HG03025 (cell line): Measurements from ENCODE around the gene NUP50.

Experiments
- ATAC-seq: cut with Tn5 transposase; IDR thresholded peaks from one replicate; pipeline ENCODE4 v1.9.1; 2021; ENCODE audit warnings: mild to moderate bottlenecking, moderate library complexity; ENCODE audit not compliant: unreplicated experiment, low FRiP score

NUP50 gene, protein sequence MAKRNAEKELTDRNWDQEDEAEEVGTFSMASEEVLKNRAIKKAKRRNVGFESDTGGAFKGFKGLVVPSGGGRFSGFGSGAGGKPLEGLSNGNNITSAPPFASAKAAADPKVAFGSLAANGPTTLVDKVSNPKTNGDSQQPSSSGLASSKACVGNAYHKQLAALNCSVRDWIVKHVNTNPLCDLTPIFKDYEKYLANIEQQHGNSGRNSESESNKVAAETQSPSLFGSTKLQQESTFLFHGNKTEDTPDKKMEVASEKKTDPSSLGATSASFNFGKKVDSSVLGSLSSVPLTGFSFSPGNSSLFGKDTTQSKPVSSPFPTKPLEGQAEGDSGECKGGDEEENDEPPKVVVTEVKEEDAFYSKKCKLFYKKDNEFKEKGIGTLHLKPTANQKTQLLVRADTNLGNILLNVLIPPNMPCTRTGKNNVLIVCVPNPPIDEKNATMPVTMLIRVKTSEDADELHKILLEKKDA

DNA sequence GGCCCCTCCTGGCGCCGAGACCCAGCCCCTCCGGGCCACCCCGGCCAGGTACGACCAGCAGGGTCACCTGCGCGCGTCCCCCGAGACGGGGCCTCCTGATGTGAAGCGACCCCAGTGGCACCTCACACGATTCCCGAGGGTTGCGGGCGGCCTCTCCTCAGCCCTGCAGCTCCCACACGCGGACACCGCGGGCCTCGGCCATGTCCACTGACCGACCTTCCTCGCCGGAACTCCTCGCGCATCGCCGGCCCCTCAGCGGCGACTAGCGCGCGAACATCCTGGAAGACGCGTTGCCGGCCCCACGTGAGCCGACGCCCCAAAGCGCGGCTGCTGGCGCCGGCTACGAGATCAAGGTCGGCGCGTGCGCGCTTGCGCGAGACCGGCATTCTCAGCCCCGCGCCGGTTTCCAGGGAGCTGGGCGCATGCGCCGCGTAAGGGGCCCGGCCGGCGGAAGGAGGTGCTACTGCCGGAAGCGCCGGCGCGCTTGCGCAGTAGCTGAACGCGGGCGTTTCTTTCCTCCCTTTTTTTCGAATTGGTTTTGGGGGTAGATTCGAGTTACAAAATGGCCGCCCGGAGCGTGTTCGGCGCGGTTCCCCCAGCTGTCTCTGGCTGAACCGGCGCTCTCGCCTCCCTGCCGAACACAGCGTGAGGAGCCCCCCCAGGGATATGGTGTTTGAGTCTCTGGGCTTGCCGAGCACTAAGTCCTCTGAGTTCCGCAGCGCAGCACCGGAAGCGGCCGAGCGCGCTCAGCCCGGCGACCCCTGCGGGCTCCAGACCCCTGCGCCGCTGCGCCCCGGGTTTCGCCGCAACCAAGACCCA is at the start of gene NUP50:
TSS of gene NUP50 (plus strand) at position 475 of the 819 bp plus-strand sequence. CDS start 4,253 bp downstream, outside the sequence.
- ATAC-seq: peak; percentile 69

DNA sequence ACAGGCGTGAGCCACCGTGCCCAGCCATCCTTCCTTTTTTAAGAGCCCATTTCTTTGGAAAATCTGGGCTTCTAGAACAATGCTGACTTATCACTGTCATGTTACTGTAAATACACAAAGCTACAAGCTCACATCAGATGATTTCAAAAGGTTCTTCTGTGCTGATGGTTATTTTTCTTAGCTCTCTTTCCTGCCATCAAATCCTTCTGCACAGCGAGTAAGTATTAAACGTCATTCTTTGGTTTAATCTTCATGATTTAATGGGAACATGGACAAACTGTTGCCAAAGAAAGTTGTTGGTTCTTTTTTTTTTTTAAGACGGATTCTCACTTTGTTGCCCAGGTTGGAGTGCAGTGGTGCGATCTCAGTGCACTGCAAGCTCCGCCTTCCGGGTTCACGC is 43.3 kb upstream of the NUP50 start:
- ATAC-seq: no peak

DNA sequence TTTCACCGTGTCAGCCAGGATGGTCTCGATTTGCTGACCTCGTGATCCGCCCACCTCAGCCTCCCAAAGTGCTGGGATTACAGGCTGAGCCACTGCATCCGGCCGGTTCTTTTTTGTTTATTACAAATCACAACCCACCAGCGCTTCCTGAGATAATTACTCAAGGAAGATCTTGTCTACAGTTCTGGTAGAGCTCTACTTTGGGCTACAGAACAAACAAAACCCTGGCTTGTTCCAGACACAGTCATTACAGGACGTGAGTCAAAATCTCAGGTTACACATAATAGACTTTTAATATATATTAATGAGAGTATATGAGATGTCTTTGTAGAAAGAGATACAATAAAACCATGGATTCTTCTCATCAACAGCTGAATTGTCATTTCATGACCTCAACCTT is 42.8 kb upstream of the NUP50 start:
- no peak for ATAC-seq

DNA sequence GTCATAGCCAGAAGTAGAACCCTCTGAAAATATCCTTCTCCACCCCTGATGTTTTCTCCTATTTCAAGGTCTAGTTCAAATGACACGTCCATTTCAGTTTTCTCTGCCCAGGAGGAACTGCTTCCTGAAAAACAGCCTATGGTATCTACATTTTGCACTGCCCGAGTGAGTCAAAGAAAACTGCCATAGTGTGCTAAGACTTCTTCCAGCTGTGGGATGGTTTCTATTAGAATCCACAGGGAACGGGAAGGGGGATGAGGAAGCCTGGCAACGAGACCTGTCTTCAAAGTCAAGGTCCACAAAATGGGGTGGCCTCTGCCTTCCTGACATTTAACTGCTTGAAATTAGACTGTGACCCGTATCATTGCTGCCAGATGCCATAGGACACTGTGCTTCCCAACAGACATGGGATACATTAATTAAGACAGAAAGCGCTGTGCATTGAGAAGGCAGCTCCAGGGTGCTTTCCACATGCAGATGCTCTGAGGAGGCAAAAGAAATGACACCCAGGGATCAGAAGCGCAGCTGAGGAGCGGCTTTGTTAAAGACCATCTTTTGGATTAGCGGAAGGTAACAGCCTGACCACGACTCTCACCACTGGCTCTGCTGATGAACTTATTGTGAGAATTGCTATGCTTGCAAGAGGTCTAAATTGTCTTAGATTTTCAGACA is 39.4 kb upstream of the NUP50 start:
- ATAC-seq: no peak

DNA sequence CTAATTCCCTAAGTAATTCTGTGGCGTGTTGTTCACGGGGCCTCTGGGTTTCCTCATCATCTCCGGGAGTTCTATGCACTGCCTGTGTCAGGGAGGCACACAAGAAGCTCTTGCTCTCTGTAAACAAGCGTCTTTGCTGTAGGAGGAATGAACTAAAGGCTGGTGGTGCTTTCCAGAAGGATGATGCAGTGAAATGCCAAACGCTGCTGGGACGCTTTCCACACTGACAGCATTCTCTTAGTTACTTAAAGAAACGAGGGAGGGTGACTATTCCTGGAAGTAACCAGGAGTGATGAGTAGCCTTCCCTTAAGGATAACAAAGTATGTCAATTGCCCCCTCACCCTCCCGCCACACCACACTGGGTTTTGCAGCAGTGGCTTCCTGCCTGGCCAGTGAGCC is 38.5 kb upstream of the NUP50 start:
- ATAC-seq: no peak

DNA sequence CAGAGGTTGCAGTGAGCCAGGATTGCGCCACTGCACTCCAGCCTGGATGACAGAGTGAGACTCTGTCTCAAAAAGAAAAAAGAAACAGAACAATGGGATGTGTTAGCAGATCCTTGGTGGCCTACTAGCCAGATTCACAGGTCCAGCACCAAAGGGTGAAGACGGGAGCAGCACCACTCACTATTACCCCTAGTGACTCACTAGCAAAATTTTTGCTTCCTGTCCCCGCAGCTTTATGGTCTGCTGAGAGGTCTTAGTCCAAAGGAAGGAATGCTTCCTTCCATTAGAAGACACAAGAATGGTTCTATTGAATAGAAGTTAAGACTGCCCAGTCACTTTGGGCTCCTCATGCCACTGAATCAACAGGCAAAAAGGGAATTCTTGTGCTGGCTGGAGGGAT is 35.9 kb upstream of the NUP50 start:
- no peak for ATAC-seq

DNA sequence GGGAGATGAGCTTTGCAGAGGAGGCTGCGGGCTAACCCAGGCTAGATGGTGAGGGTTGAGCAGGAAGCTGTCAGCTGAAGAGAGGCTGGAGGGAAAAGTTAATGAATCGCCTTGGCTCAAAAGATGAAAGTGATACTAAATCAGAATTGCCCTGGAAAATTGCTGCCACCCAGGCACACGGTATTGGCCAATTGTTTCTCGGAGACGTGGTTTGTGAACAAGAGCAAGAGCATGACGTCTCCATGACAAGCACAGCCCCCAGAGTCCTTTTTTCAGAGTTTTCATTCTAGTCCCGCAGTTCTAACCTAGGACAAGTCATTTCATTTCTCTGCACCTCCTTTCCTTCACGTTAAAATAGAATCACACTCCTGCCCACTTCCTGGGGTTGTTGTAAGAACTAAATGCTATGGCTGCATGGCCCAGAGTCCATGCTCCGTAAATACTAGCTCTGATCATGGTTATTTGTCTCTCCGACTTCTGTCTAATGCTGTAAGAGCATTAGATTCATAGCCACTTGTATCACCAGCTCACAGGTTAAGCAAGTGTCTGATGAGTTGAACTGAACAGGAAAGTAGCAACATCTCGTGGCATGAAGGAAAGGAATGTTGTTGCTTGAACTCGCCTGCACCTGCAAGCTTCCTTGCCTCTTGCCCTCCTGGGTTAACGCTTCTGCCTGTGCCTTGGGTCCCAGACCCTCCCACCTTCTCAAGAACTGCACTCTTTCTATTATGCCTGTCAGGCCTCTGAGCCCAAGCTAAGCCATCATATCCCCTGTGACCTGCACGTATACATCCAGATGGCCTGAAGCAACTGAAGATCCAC is 33.8 kb upstream of the NUP50 start:
- no peak for ATAC-seq

- no peak for ATAC-seq
Observed at GRCh38 chr22:45130891-45131290, 32.8 kb upstream of the NUP50 start.

DNA sequence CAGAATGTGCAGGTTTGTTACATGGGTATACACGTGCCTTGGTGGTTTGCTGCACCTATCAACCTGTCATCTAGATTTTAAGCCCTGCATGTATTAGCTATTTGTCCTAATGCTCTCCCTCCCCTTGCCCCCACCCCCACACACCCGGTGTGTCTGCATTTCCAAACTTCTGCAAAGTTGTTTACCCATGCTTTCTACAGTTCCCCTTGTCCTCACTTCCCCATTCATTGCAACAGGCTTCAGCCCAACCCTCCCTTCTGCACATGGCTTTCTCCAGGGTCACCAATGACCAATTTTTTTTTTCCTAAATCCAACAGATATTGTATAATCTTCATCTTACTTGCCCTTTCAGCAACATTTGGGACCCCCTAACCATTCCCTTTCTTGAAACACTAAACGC is 32.0 kb upstream of the NUP50 start:
- ATAC-seq: no peak

- no peak for ATAC-seq
Observed at GRCh38 chr22:45134313-45134712, 29.4 kb upstream of the NUP50 start.

GRCh38 chr22:45136594-45136993 is 27.1 kb upstream of the NUP50 start:
- ATAC-seq: no peak

- no peak for ATAC-seq
Observed at GRCh38 chr22:45139693-45140092, 24.0 kb upstream of the NUP50 start.

GRCh38 chr22:45142376-45142775 is 21.3 kb upstream of the NUP50 start:
- no peak for ATAC-seq

- no peak for ATAC-seq
Observed at GRCh38 chr22:45144916-45145315, 18.8 kb upstream of the NUP50 start.

- no peak for ATAC-seq
Observed at GRCh38 chr22:45149671-45150070, 14.1 kb upstream of the NUP50 start.

GRCh38 chr22:45150139-45150538 is 13.6 kb upstream of the NUP50 start:
- no peak for ATAC-seq

DNA sequence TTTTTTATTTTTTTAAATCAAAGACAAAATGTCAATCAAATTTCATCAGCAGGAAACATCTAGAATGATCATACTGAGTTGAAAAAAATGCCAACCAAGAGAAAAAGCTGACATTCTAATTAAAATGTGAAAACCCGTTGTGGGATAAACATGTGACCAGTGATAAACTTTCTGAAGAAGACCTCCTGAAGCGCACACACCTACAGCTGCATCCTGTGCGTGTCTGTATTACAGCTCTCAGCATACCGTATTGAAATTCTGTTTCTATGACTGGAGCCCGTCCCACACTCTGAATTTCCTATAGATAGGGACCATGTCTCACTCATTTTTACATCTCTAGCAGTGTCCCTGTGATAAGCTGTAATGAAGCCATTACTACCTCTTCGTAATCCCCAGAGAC is 12.2 kb upstream of the NUP50 start:
- no peak for ATAC-seq

DNA sequence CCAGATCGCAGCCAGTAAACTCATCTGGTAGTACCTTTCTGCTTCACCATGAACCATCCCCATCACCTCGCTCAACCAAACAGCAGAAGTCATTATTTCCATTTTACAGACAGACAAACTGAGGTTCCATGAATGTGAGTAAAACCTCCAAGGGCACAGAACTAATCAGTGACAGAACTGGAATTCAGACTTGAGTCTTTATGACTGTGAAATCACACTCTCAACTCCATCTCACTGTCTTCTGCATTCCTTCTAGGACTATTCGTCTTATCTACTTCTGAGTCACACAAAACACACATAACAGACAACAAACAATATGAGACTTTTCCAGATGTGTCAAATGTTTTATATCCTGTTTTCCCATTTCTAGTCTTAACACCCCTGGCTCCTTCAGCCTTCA is 9.3 kb upstream of the NUP50 start:
- ATAC-seq: no peak

DNA sequence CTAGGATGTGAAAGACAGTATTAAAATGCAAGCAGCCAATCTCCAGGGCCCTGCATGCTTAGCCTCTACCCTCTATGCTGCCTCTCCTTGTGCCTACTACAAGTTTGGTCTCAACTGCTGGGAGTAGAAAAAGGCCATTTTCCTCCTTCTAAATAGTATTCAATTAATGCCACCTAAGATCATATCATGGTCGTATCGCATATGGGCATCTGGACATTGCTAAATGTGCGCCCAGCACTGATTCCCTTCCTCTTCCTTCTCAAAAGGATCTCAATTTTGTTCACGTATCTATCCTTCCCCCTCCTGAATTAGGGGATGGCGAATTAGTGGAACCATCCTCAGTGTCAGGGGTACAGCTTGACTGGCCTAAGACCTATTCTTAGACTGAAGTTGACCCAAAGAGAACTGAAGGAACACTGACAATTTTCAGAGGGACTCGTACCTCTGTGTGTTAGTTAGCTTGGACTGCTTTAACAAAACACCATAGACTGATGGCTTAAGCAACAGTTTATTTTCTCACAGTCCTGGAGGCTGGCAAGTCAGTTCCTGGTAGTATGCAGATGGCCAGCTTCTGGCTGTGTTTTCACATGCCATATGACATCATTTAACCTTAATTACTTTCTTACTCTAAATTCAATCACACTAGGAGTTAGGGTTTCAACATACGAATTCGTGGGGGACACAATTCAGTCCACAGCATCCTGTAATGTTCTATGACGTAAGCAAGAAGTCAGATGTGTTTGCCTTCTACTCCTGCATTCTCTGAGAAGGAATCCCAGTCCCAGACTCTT is 8.5 kb upstream of the NUP50 start:
- no peak for ATAC-seq
